HG02588 (cell line): ENCODE data around the gene RAD51B.

Experiments used
- ATAC-seq: cut with Tn5 transposase; IDR thresholded peaks from one replicate; pipeline ENCODE4 v1.9.1; 2021; ENCODE audit warnings: mild to moderate bottlenecking, moderate library complexity; ENCODE audit not compliant: unreplicated experiment

RAD51B gene

GRCh38 chr14:68141281-68142088 lies 321.9 kb downstream of the RAD51B start:
- no peak for ATAC-seq

- no peak for ATAC-seq
Observed at GRCh38 chr14:68143341-68143841, 323.8 kb downstream of the RAD51B start.

- no peak for ATAC-seq
Observed at GRCh38 chr14:68144051-68144681, 324.6 kb downstream of the RAD51B start.

GRCh38 chr14:68145036-68145435 lies 325.5 kb downstream of the RAD51B start:
- ATAC-seq: no peak

GRCh38 chr14:68145539-68145938 lies 326.0 kb downstream of the RAD51B start:
- ATAC-seq: no peak

GRCh38 chr14:68146818-68147217 lies 327.2 kb downstream of the RAD51B start:
- no peak for ATAC-seq

- ATAC-seq: no peak
Observed at GRCh38 chr14:68147303-68147702, 327.7 kb downstream of the RAD51B start.

- no peak for ATAC-seq
Observed at GRCh38 chr14:68148276-68148675, 328.7 kb downstream of the RAD51B start.

- ATAC-seq: no peak
Observed at GRCh38 chr14:68148763-68149162, 329.2 kb downstream of the RAD51B start.

GRCh38 chr14:68153275-68153674 lies 333.7 kb downstream of the RAD51B start:
- ATAC-seq: no peak

GRCh38 chr14:68154275-68154674 lies 334.7 kb downstream of the RAD51B start:
- ATAC-seq: no peak

- no peak for ATAC-seq
Observed at GRCh38 chr14:68157971-68158371, 338.4 kb downstream of the RAD51B start.

- ATAC-seq: no peak
Observed at GRCh38 chr14:68158640-68159039, 339.1 kb downstream of the RAD51B start.

- ATAC-seq: no peak
Observed at GRCh38 chr14:68159701-68160633, 340.4 kb downstream of the RAD51B start.

GRCh38 chr14:68160779-68161546 lies 341.4 kb downstream of the RAD51B start:
- no peak for ATAC-seq

- ATAC-seq: no peak
Observed at GRCh38 chr14:68162887-68163286, 343.3 kb downstream of the RAD51B start.

- no peak for ATAC-seq
Observed at GRCh38 chr14:68164711-68165113, 345.1 kb downstream of the RAD51B start.

- ATAC-seq: no peak
Observed at GRCh38 chr14:68165274-68165843, 345.8 kb downstream of the RAD51B start.

GRCh38 chr14:68166731-68167382 lies 347.3 kb downstream of the RAD51B start:
- ATAC-seq: no peak
